Naive B cell (primary cell): ENCODE data around the gene ZNF691. TPM values are rescaled to one million over a fixed set of nuclear protein-coding genes. Genes with fewer than 3 reads are reported as not detected.
"Not testable (repeated sequence)": the region's sequence is repeated elsewhere in the genome, so short reads cannot be mapped to it uniquely, and the experiment has no call there.

Experiments used
- ATAC-seq, 2 donors: fragments of 150-1000 bp; cut with Tn5 transposase; 2 replicates each; pipeline ENCODE4 v1.10.0; 2021; ENCODE audit warnings: low read depth in 2 of 2, mild to moderate bottlenecking in 2 of 2, moderate library complexity in 2 of 2
- DNase-seq: peaks from one replicate; pipeline ENCODE4 v3.0.0; 2022
- H3K27ac Mint-ChIP-seq, 6 donors: one replicate each; pipeline ENCODE4 v1.8.0; 2020 to 2022; ENCODE audit warnings: mild to moderate bottlenecking in 6 of 6, mixed read lengths in 6 of 6, moderate library complexity in 5 of 6, inconsistent platforms in 2 of 6
- H3K27me3 Mint-ChIP-seq, 3 donors: one replicate each; pipeline ENCODE4 v1.8.0; 2021 to 2022; ENCODE audit warnings: mixed read lengths in 3 of 3, mild to moderate bottlenecking in 1 of 3
- H3K36me3 Mint-ChIP-seq, 2 donors: one replicate each; pipeline ENCODE4 v1.8.0; 2020 to 2022; ENCODE audit warnings: mixed read lengths in 2 of 2, inconsistent platforms in 1 of 2, mild to moderate bottlenecking in 1 of 2
- H3K4me1 Mint-ChIP-seq, 3 donors: one replicate each; pipeline ENCODE4 v1.8.0; 2020 to 2022; ENCODE audit warnings: mixed read lengths in 3 of 3, inconsistent platforms in 1 of 3, mild to moderate bottlenecking in 1 of 3, moderate library complexity in 1 of 3
- H3K4me3 Mint-ChIP-seq, 8 donors: one replicate each; pipeline ENCODE4 v1.8.0; 2020 to 2022; ENCODE audit warnings: mild to moderate bottlenecking in 8 of 8, mixed read lengths in 8 of 8, moderate library complexity in 8 of 8, inconsistent platforms in 2 of 8
- H3K9me3 Mint-ChIP-seq, 7 donors: one replicate each; pipeline ENCODE4 v1.8.0; 2020 to 2022; ENCODE audit warnings: mixed read lengths in 7 of 7, mild to moderate bottlenecking in 5 of 7, inconsistent platforms in 2 of 7, moderate library complexity in 1 of 7
- polyA plus RNA-seq, 6 donors: library from polyadenylated mRNA; unstranded; fragments of 300-500 nt; fragmentation: Illumina TruSeq; gene quantifications; one replicate each; pipeline ENCODE4 v1.2.3, GENCODE V29; 2021; ENCODE audit warnings: low read depth in 6 of 6

Gene ZNF691
- 10 to 100 TPM in 2 of 6 donors, 1 to 10 TPM in 3, not detected in 1; 6.2 to 13.4 (median 9.4) TPM for polyA plus RNA-seq

- ATAC-seq: peak; percentile 98
- Mint-ChIP-seq H3K9me3 (peaks cover 0 to 4% (median 0%) of the 10 kb centered on the region in 7 donors), H3K27me3 (no peaks in the 10 kb centered on the region), H3K4me1 (peaks cover 24 to 40% (median 28%) of the 10 kb centered on the region in 3 donors), H3K4me3 (peak within 1 kb of the TSS; percentile 88 to 97 (median 96)), H3K36me3 (peaks cover 8 to 14% of the 10 kb centered on the region in 2 donors), H3K27ac (peak within 1 kb of the TSS; percentile 58 to 97 (median 88))
- peak; percentile 87 for DNase-seq
Observed at GRCh38 chr1:42846257-42847110, at the start of gene ZNF691. TSS of gene ZNF691 (plus strand) at chr1:42846613. CDS start at chr1:42849659, 3,046 bp downstream.

- no peaks in the 10 kb centered on the region for H3K9me3 Mint-ChIP-seq
- DNase-seq: no peak
- no peak overlapping the region for H3K4me3 Mint-ChIP-seq
- no peak overlapping the region for H3K27ac Mint-ChIP-seq
- H3K4me1 Mint-ChIP-seq: no peaks in the 10 kb centered on the region
- no peaks in the 10 kb centered on the region for H3K36me3 Mint-ChIP-seq
- no peak for ATAC-seq
- H3K27me3 Mint-ChIP-seq: peaks cover 0 to 7% (median 0%) of the 10 kb centered on the region in 3 donors
Observed at GRCh38 chr1:42797414-42797813, 49.0 kb upstream of the ZNF691 start.

- Mint-ChIP-seq H3K9me3 (no peaks in the 10 kb centered on the region), H3K4me3 (no peak overlapping the region), H3K27ac (no peak overlapping the region), H3K36me3 (no peaks in the 10 kb centered on the region), H3K27me3 (peaks cover 0 to 7% (median 0%) of the 10 kb centered on the region in 3 donors), H3K4me1 (no peaks in the 10 kb centered on the region)
- ATAC-seq (no peak), DNase-seq (no peak)
Observed at GRCh38 chr1:42797979-42798378, 48.4 kb upstream of the ZNF691 start.

GRCh38 chr1:42801832-42802473 is 44.5 kb upstream of the ZNF691 start:
- Mint-ChIP-seq H3K36me3 (peaks cover 8 to 11% of the 10 kb centered on the region in 2 donors), H3K4me1 (no peaks in the 10 kb centered on the region), H3K27ac (no peak overlapping the region), H3K27me3 (no peaks in the 10 kb centered on the region), H3K4me3 (no peak overlapping the region), H3K9me3 (peaks cover 0 to 6% (median 0%) of the 10 kb centered on the region in 7 donors)
- DNase-seq (no peak), ATAC-seq (no peak)

GRCh38 chr1:42806171-42806570 is 40.2 kb upstream of the ZNF691 start:
- H3K9me3 Mint-ChIP-seq: peaks cover 0 to 6% (median 0%) of the 10 kb centered on the region in 7 donors
- H3K4me1 Mint-ChIP-seq: peaks cover 0 to 4% (median 0%) of the 10 kb centered on the region in 3 donors
- ATAC-seq (no peak), DNase-seq (no peak)
- H3K27me3 Mint-ChIP-seq: no peaks in the 10 kb centered on the region
- H3K36me3 Mint-ChIP-seq: peaks cover 8 to 11% of the 10 kb centered on the region in 2 donors
- no peak overlapping the region for H3K4me3 Mint-ChIP-seq
- no peak overlapping the region for H3K27ac Mint-ChIP-seq

- ATAC-seq (no peak), DNase-seq (no peak)
- Mint-ChIP-seq H3K36me3 (peaks cover 8 to 11% of the 10 kb centered on the region in 2 donors), H3K9me3 (peaks cover 0 to 6% (median 0%) of the 10 kb centered on the region in 7 donors), H3K4me1 (peaks cover 0 to 6% (median 0%) of the 10 kb centered on the region in 3 donors), H3K4me3 (no peak overlapping the region), H3K27ac (no peak overlapping the region), H3K27me3 (no peaks in the 10 kb centered on the region)
Observed at GRCh38 chr1:42806593-42806992, 39.8 kb upstream of the ZNF691 start.

- Mint-ChIP-seq H3K9me3 (peaks cover 0 to 6% (median 0%) of the 10 kb centered on the region in 7 donors), H3K27ac (no peak overlapping the region), H3K27me3 (no peaks in the 10 kb centered on the region), H3K4me3 (peak overlapping the region in 1 of 8 donors; percentile 6), H3K36me3 (peaks cover 8 to 11% of the 10 kb centered on the region in 2 donors), H3K4me1 (peaks cover 0 to 7% (median 0%) of the 10 kb centered on the region in 3 donors)
- DNase-seq (no peak), ATAC-seq (no peak)
Observed at GRCh38 chr1:42807056-42807668, 39.3 kb upstream of the ZNF691 start.

- not testable (repeated sequence) for H3K9me3 Mint-ChIP-seq
- peak overlapping the region in 1 of 8 donors; percentile 45 for H3K4me3 Mint-ChIP-seq
Observed at GRCh38 chr1:42814815-42815214, 31.6 kb upstream of the ZNF691 start.

GRCh38 chr1:42815941-42816584 is 30.4 kb upstream of the ZNF691 start:
- Mint-ChIP-seq H3K4me3 (peak overlapping the region; percentile 73 to 93 (median 86)), H3K9me3 (no peaks in the 10 kb centered on the region), H3K36me3 (no peaks in the 10 kb centered on the region), H3K27me3 (no peaks in the 10 kb centered on the region), H3K27ac (peak overlapping the region; percentile 0 to 84 (median 72)), H3K4me1 (peaks cover 12 to 27% (median 20%) of the 10 kb centered on the region in 3 donors)
- no peak for ATAC-seq
- peak; percentile 6 for DNase-seq

More at GRCh38 chr1:42814815-42815214, 31.6 kb upstream of the ZNF691 start:
- ATAC-seq, H3K36me3 Mint-ChIP-seq, H3K27ac Mint-ChIP-seq, H3K27me3 Mint-ChIP-seq, DNase-seq: not testable (repeated sequence)
- peaks cover 12 to 25% (median 20%) of the 10 kb centered on the region in 3 donors for H3K4me1 Mint-ChIP-seq

GRCh38 chr1:42816585-42817439 is 29.6 kb upstream of the ZNF691 start, which contains the start of the genes ERMAP and SVBP:
TSS of gene ERMAP (plus strand) at chr1:42817122. CDS start at chr1:42830449, 13,327 bp downstream.
TSS of gene SVBP (minus strand) at chr1:42817397. CDS start at chr1:42816544, 853 bp downstream.
- peak; percentile 78 to 82 for ATAC-seq
- H3K27me3 Mint-ChIP-seq: no peaks in the 10 kb centered on the region
- peaks cover 12 to 24% (median 20%) of the 10 kb centered on the region in 3 donors for H3K4me1 Mint-ChIP-seq
- H3K27ac Mint-ChIP-seq: peak within 1 kb of the TSS; percentile 47 to 94 (median 78)
- H3K36me3 Mint-ChIP-seq: no peaks in the 10 kb centered on the region
- H3K9me3 Mint-ChIP-seq: no peaks in the 10 kb centered on the region
- DNase-seq: peak; percentile 94
- H3K4me3 Mint-ChIP-seq: peak within 1 kb of the TSS; percentile 73 to 93 (median 86)

GRCh38 chr1:42817440-42817767 is 29.0 kb upstream of the ZNF691 start:
- no peak for DNase-seq
- ATAC-seq: no peak
- Mint-ChIP-seq H3K9me3 (no peaks in the 10 kb centered on the region), H3K4me3 (peak overlapping the region; percentile 73 to 93 (median 83)), H3K4me1 (peaks cover 12 to 24% (median 20%) of the 10 kb centered on the region in 3 donors), H3K27me3 (no peaks in the 10 kb centered on the region), H3K36me3 (no peaks in the 10 kb centered on the region), H3K27ac (peak overlapping the region in 1 of 6 donors; percentile 77)

GRCh38 chr1:42817976-42818375 is 28.4 kb upstream of the ZNF691 start:
- DNase-seq (no peak), ATAC-seq (no peak)
- Mint-ChIP-seq H3K9me3 (no peaks in the 10 kb centered on the region), H3K27me3 (no peaks in the 10 kb centered on the region), H3K4me1 (peaks cover 12 to 24% (median 20%) of the 10 kb centered on the region in 3 donors), H3K4me3 (peak overlapping the region in 7 of 8 donors; percentile 41 to 89 (median 73)), H3K27ac (no peak overlapping the region), H3K36me3 (no peaks in the 10 kb centered on the region)
